Esophagus mucosa (tissue), 1 donor: ENCODE data around the gene SMYD3. TPM values are rescaled to one million over a fixed set of nuclear protein-coding genes. Genes with fewer than 3 reads are reported as not detected.

Source experiments
- ATAC-seq: fragments of 200-7000 bp; cut with Tn5 transposase; one replicate; pipeline ENCODE4 v1.9.1; 2020
- total RNA-seq: library from RNA; stranded (reverse); gene quantifications from one replicate; pipeline ENCODE4 v1.2.4, GENCODE V29; 2023
- donor health status: DM: yes; HTN: yes; CAD: no.

SMYD3 gene
- total RNA-seq, 1 donor from 2014 or later: 6.9 TPM

GRCh38 chr1:246008363-246008831, 498.7 kb downstream of the SMYD3 start:
- peak; percentile 54 for ATAC-seq

DNA sequence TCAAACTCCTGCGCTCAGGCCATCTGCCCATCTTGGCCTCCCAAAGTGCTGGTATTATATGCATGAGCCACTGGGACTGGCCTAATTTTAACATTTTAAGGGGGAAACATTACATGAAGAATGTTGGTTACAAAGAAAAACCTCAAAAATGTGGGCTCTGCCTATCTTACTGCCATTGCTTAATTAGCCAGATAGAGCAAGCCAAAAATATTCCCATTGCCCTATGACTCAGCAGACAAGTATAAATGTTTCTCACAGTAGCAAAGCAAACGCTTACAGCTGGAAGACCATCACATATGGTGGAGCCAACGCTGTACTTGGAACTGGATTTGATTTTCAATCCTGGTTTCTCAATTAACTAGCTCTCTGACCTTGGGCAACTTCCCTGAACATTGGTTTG, 502.0 kb downstream of the SMYD3 start:
- no peak for ATAC-seq

- ATAC-seq: no peak
These were observed 502.8 kb downstream of the SMYD3 start for GRCh38 chr1:246004301-246004700.

GRCh38 chr1:246003442-246003730, 503.7 kb downstream of the SMYD3 start:
- no peak for ATAC-seq

DNA sequence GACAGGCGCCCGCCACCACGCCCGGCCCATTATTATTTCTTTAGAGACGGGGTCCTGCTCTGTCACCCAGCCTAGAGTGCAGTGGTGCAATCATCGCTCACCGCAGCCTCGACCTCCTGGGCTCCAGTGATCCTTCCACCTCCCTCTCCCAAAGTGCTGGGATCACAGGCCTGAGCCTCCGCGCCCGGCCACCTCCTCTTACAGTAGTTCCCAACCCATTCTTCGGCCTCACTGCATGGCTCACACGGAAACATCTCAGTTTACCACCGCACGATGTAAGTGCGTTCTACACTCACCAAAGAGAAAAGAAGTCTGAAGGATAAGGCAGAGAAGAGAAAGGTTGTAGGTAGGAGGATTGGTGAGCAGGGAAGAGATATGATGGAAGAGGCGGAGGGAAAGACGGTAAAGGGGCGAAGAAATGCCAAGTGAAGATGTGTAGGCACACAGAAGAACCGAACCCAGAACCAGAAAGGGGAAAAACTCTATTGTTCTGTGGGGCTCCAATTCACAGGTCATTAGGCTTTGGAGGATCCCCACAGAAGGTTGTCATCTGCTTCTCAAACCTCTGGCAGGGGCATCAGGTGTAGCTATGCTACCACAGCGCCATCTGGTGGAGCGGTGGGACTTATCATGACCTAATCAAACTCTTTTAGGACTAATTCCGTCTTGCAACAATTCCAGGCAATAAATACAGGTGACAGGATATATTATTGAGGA, 504.2 kb downstream of the SMYD3 start:
- peak; percentile 87 for ATAC-seq

- ATAC-seq: no peak
These were observed 505.2 kb downstream of the SMYD3 start for GRCh38 chr1:246001837-246002230.

GRCh38 chr1:246001142-246001836, 505.8 kb downstream of the SMYD3 start:
- ATAC-seq: no peak

DNA sequence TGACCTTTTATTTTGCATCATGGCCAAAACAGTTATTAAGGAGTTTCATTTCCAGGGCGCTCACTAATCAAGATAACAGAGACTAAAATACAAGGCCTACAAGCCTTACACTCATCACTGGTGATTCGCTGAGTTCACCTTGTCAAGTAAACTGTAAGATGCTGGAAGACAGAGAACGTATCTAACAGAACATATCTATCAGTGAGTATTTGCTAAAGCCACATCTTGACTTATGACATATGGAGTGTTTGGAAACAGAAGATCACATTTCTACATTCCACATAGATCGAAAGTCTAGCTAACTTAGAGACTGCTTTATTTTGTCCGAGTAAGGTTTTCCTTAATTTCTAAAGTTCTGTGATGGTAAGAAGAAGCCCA, 506.5 kb downstream of the SMYD3 start:
- no peak for ATAC-seq

DNA sequence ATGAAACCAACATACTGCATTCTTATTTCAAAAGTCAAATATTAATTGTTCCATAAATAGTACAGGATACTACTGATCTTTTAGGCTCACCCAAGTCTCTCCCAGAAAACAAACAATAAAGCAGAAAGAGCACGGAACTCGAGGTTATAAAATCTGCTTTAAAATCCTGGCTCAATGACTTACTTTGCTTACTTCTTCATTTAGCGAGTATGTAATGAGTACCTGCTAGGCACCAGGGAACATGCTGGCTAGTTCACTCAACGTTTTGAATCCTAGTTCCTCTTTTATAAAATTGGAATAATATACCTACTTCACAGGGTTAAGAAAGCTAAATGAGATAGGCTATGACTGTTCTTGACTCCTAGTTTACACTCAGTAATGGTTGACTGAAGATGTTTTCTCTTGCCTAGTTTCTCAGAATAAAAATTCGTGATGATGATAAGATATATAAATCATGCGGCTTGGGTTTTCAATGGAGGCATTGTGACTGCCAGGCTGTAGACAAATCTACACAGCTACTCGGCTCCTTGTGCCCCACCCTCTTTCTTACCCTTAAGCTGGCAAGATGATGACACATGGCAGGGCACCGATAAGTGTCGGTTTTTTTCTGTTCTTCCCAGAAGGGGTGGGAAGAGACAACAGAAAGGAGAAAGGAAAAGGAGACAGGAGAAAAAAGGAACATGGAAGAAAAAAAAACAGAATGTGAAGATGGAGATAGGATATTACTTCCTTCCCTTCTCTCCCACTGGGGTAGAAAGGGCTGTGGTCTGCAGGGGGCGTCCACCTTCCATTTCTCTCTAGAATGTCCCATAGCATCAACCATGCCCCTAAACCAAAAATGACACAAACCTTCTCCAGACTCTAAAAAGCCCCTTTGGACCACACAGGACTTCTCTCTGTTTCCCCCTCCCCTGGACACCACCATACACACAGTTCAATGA, 507.1 kb downstream of the SMYD3 start:
- ATAC-seq: no peak

DNA sequence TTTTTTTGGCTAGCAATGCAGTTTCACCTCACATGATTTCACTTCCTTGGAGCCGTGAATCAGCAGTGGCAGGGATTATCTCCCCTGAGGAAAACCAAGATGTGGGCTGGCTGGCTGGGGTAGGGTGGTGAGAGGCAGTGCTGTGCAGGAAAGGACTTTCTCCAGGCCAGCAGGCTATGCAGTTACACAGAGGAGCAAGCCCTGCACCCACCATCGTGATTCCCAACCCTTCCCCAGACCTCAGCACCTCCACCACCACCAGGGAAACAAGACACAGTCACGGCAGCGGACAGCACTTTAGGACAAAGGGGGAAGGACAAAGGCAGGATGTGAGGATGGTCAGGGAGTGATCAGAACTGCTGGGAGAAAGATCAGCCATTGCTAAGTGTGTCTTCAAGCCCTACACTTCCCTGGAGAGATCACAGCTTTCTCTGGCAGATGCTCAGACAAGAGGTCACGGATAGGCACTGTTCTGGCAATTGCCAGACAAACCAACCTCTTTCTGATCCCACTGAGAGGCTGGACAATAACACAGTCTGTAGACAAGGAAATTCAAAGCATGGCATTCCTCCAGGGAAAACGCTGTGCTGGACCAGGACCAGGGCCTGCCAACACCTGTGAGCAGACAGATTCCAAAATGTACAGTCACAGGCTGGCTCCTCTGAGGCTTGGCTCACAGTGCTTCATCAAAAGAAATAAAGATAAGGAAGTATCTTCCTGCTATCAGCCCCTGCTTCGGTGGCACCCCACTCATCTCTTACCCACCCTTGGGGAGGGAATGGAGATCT, 509.4 kb downstream of the SMYD3 start:
- ATAC-seq: peak; percentile 56

DNA sequence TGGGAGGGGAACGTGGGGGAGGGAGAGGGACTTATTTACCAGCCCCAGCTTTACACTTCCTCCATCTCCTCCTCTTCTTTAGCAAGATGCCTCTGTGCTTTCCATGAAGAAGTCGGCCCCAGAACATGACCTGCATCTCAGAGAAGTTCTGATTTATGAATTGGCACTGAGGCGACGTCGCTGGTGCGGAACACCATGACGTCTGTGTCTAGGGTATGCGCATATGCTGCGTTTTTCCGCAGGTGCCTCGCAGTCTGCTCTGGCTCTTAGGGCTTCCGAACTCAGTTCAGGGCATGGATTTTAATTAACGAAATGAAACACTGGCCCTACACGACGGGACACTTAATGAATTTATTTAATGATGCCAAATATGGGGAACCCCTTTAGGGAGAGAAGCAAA, 510.3 kb downstream of the SMYD3 start:
- no peak for ATAC-seq

GRCh38 chr1:245995474-245995873, 511.6 kb downstream of the SMYD3 start:
- ATAC-seq: no peak

- ATAC-seq: no peak
These were observed 515.8 kb downstream of the SMYD3 start for GRCh38 chr1:245991266-245991665.

DNA sequence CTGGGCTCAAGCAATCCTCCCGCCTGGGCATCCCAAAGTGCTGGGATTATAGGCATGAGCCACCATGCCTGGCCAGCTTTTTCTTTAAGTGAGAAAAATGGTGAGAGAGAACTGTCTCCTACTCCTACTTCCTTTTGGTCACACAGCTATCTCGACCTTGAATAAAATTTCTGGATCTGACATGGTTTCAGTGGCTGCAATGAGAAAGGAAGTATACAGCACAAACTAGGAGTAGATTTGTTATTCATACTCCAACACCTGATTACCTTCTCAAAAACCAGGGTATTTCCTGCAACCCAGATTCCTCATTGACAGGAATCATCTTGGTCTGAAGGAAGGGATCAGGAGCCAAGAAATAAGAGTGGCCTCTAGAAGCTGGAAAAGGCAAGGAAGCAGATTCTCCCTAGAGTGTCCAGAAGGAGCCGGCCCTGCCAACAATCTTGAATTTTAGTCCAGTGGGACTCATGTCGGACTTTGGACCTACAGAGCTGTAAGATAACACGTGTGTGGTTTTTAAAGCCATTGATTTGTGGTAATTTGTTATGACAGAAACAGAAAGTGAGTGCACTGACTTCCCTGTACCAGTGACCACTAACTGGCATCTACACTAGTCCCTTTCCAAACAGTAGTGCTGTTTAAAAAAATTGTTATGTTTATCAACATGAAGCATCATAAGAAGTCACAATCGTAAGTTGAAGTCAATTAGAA, 516.6 kb downstream of the SMYD3 start:
- no peak for ATAC-seq

DNA sequence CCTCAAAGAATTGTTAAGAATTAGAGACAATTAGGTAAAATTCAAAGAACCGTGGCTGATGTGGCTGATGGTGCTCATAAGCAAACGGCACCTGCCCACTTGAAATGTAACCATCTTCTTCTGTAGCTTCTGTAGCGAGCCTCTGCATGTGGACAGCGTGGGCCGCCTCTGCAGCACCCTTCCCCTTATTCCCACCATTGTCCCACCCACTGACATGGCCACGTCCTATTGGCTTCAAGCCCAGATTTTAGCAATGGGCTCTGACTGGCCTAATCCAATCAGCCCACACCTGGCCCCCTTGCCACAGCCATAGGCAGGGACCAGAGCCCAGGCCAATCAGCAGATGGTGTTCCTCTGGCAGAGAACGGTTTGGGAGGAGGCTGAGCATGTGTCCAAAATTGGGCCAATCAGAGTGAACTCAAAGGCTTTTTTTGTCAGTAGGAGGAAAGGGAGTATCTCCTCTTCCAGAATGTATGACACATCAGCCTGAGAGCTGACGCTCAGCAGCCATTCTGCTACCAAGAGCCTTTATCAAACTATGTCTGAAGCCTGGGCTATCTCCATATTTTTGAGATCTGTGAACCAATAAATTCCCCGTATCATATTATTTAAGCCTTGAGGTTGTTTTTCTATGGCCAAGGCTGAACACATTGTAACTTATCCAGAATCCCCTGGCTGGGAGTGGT, 518.5 kb downstream of the SMYD3 start:
- ATAC-seq: no peak

- ATAC-seq: no peak
These were observed 519.1 kb downstream of the SMYD3 start for GRCh38 chr1:245987997-245988392.

DNA sequence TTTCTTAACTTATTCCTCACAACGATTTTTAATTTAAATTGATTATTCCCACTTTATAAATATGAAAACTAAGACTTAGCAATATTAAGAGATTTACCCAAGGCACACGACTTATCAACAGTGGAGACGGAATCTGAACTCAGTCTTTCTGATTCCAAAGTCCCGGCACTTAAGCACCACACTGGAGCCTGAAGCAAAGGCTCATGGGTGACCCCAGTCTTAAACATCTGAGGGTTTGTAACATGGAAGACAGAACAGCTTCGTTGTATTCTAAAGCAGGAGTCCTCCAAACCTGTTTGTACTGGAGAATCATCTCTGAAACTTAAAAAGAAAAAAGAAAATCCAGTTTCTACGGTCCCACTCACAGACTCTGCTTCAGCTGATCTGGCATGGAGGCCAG, 519.5 kb downstream of the SMYD3 start:
- ATAC-seq: no peak

- no peak for ATAC-seq
These were observed 519.9 kb downstream of the SMYD3 start for GRCh38 chr1:245987219-245987545.

DNA sequence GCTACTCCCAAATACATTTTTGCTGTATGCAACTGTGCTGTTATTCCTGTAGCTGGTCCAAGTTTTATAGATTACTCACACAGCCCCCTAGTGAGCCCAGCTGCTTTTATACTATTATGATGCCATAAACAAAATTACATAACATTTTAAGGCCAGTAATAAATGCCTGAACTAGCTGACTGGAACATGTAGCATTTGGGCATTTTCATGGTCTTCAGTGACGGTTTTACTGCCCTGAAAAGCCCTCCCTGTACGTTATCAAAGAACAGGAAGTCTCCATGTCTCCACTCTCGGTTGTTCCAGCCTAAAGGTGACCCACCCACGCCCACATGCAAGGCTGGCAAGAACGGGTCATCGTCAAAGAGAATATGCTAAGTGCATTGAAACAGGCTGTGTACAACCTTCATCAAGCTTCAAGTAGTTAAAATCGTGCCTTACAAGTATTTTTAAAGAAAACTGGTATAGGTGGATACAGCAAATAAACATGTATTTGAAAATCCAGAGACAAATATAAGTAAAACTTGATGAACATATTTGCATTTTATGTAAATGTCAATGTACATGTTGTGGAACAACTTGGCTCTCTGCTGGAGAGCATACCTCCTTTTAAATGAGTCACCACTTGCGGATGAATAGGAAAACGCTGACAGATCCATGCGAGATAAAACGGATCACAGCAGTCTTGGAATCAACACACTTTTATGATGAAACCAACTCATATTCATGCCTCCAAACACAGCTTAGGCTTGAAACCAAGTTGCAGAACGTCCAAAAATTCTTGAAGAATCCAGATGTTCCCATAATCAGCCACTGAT, 520.5 kb downstream of the SMYD3 start:
- peak; percentile 60 for ATAC-seq

GRCh38 chr1:245984390-245985155, 522.5 kb downstream of the SMYD3 start:
- ATAC-seq: no peak
